ENCODE measurements around the gene C20orf202.

- TF ChIP-seq POLR2A (IDR thresholded peaks at IDR 0.05), result no peak
- TF ChIP-seq CTCF (IDR thresholded peaks at IDR 0.05), result no peak
- no peak for TF ChIP-seq POLR2AphosphoS5 (IDR thresholded peaks at IDR 0.05)
Observed at GRCh38 chr20:1160496-1160895, 42.8 kb upstream of the C20orf202 start.
